HG02870 (cell line): ENCODE measurements around the gene CASQ1.

ENCODE experiments used
- ATAC-seq: cut with Tn5 transposase; IDR thresholded peaks from one replicate; pipeline ENCODE4 v1.9.1; 2021; ENCODE audit warnings: mild to moderate bottlenecking, moderate library complexity; ENCODE audit not compliant: unreplicated experiment

Gene CASQ1

GRCh38 chr1:160189649-160190625 lies at the start of gene CASQ1:
Gene CASQ1 (plus strand): TSS chr1:160190575. CDS start chr1:160190752, 177 bp downstream.
- ATAC-seq: no peak

GRCh38 chr1:160143695-160144094 lies 46.7 kb upstream of the CASQ1 start:
- ATAC-seq: no peak

- no peak for ATAC-seq
Measured at GRCh38 chr1:160144921-160145320, 45.5 kb upstream of the CASQ1 start.

- no peak for ATAC-seq
Measured at GRCh38 chr1:160146107-160146506, 44.3 kb upstream of the CASQ1 start.

GRCh38 chr1:160148121-160148520 lies 42.3 kb upstream of the CASQ1 start:
- no peak for ATAC-seq

GRCh38 chr1:160149233-160149632 lies 41.1 kb upstream of the CASQ1 start:
- no peak for ATAC-seq

- ATAC-seq: no peak
Measured at GRCh38 chr1:160149716-160150115, 40.7 kb upstream of the CASQ1 start.

GRCh38 chr1:160151303-160151702 lies 39.1 kb upstream of the CASQ1 start, which contains the start of gene ATP1A4:
Gene ATP1A4 (plus strand): TSS chr1:160151603. CDS start chr1:160152041, 438 bp downstream.
- no peak for ATAC-seq

- ATAC-seq: no peak
Measured at GRCh38 chr1:160154790-160155189, 35.6 kb upstream of the CASQ1 start.

GRCh38 chr1:160156361-160156760 lies 34.0 kb upstream of the CASQ1 start:
- ATAC-seq: no peak

GRCh38 chr1:160157174-160157573 lies 33.2 kb upstream of the CASQ1 start:
- ATAC-seq: no peak

- no peak for ATAC-seq
Measured at GRCh38 chr1:160158031-160158430, 32.3 kb upstream of the CASQ1 start.

- ATAC-seq: no peak
Measured at GRCh38 chr1:160158534-160158933, 31.8 kb upstream of the CASQ1 start.

- ATAC-seq: no peak
Measured at GRCh38 chr1:160159846-160160245, 30.5 kb upstream of the CASQ1 start.

GRCh38 chr1:160161965-160162705 lies 28.2 kb upstream of the CASQ1 start:
- ATAC-seq: peak; percentile 55

- no peak for ATAC-seq
Measured at GRCh38 chr1:160162931-160163330, 27.4 kb upstream of the CASQ1 start.

- no peak for ATAC-seq
Measured at GRCh38 chr1:160163615-160164014, 26.8 kb upstream of the CASQ1 start.

GRCh38 chr1:160164121-160164520 lies 26.3 kb upstream of the CASQ1 start:
- no peak for ATAC-seq

- no peak for ATAC-seq
Measured at GRCh38 chr1:160166166-160166868, 24.1 kb upstream of the CASQ1 start.

GRCh38 chr1:160167056-160167455 lies 23.3 kb upstream of the CASQ1 start:
- ATAC-seq: no peak

GRCh38 chr1:160167580-160167979 lies 22.8 kb upstream of the CASQ1 start:
- ATAC-seq: no peak
